ENCODE results near the gene IGSF6. TPM values are rescaled to one million over a fixed set of nuclear protein-coding genes. Genes with fewer than 3 reads are reported as not detected.

Gene IGSF6
- total and polyA plus RNA-seq, 2 of the 4 experiments (the other 2 are of a cell fraction) = not detected

GRCh38 chr16:21628121-21628726, 24.2 kb downstream of the IGSF6 start:
- H2AK9ac ChIP-seq (replicated peaks; ENCODE audit: low read depth, low read length, poor library complexity) = no peak overlapping the region
- H4K20me1 ChIP-seq (ENCODE audit: insufficient read depth, low read length) = no peaks in the 10 kb centered on the region
- H2BK15ac ChIP-seq (ENCODE audit: low read depth, low read length) = no peak overlapping the region
- H4K8ac ChIP-seq (ENCODE audit: low read depth in 2 of 2, low read length in 2 of 2) = no peak overlapping the region
- peaks cover 11% of the 10 kb centered on the region for H3K36me3 ChIP-seq (ENCODE audit: control insufficient read depth, insufficient read depth, low read length)
- no peak overlapping the region for H2BK5ac ChIP-seq (ENCODE audit: low read depth, low read length, poor library complexity, severe bottlenecking)
- no peak overlapping the region for H4K5ac ChIP-seq (ENCODE audit: low read depth, low read length)
- POLR2A ChIA-PET (ENCODE audit: unreplicated experiment) = no interaction called here
- H3K27ac ChIP-seq (ENCODE audit: insufficient read depth, low read length) = no peak overlapping the region
- no peak for TF ChIP-seq FOS (IDR thresholded peaks at IDR 0.05; ENCODE audit: low read depth, low read length)
- TF ChIP-seq MAFK (IDR thresholded peaks at IDR 0.05; ENCODE audit: low read depth, low read length) = no peak
- no peak for TF ChIP-seq ELK1 (IDR thresholded peaks at IDR 0.05; ENCODE audit: borderline replicate concordance, low read depth, low read length)
- TF ChIP-seq CHD1 (IDR thresholded peaks at IDR 0.05; ENCODE audit: low read depth, low read length) = no peak
- TF ChIP-seq MXI1 (IDR thresholded peaks at IDR 0.05; ENCODE audit: borderline replicate concordance, low read depth, low read length) = no peak
- CTCF ChIA-PET = no interaction called here
- H3K14ac ChIP-seq (replicated peaks; ENCODE audit: low read depth, low read length) = no peak overlapping the region
- BruUV-seq (replicated peaks) = no TSS peak
- H2BK120ac ChIP-seq (ENCODE audit: low read depth, low read length) = no peak overlapping the region
- DNase-seq (no peak), ATAC-seq (ENCODE audit: low read depth) (no peak)
- no peak overlapping the region for H4K91ac ChIP-seq (ENCODE audit: insufficient read depth, low read depth, low read length)
- no CpG with 5 or more reads among the region's 5 CpGs for WGBS, 2 experiments (ENCODE audit: extremely low coverage in 2 of 2, insufficient read length in 1 of 2)
- peaks cover 14 to 38% of the 10 kb centered on the region in 2 experiments for H3K79me1 ChIP-seq (ENCODE audit: low read depth in 1 of 2, low read length in 2 of 2)
- H3K9me1 ChIP-seq (ENCODE audit: insufficient read depth, low read length) = no peaks in the 10 kb centered on the region
- peak overlapping the region; percentile 74; the same call in 1 of the 2 replicates for H2BK20ac ChIP-seq (ENCODE audit: low read depth, low read length)
- no peak overlapping the region for H2AFZ ChIP-seq (replicated peaks; ENCODE audit: low read length, poor library complexity)
- no peak overlapping the region for H3K9ac ChIP-seq (ENCODE audit: low read depth, low read length)
- no peak overlapping the region for H3K4ac ChIP-seq (ENCODE audit: low read depth, low read length)
- H3K9me3 ChIP-seq (ENCODE audit: control insufficient read depth, insufficient read depth, low read length) = no peaks in the 10 kb centered on the region
- intact Hi-C loops (cut with micrococcal nuclease) (no loop called here), dilution Hi-C loops (cut with HindIII; ENCODE audit: low sequenced_read_pairs, unreplicated experiment) (no loop called here), in situ Hi-C loops (cut with MboI; ENCODE audit: low sequenced_read_pairs) (no loop called here)
- H3K27me3 ChIP-seq (ENCODE audit: control insufficient read depth, insufficient read depth, low read length) = no peaks in the 10 kb centered on the region
- H3K4me2 ChIP-seq (ENCODE audit: low read depth, low read length) = no peak overlapping the region
- peaks cover 4% of the 10 kb centered on the region; the same call in 1 of the 2 replicates for H3K4me1 ChIP-seq (ENCODE audit: control insufficient read depth, insufficient read depth, low read length)
- no peak overlapping the region for H3K56ac ChIP-seq (ENCODE audit: extremely low read depth, insufficient read depth, low read length)
- H3K23ac ChIP-seq (ENCODE audit: low read depth, low read length) = no peak overlapping the region
- H3K4me3 ChIP-seq (ENCODE audit: insufficient read depth, low read depth, low read length) = no peak overlapping the region
- no peak overlapping the region for H2AK5ac ChIP-seq (ENCODE audit: low read depth, low read length)
- no peak overlapping the region for H3K18ac ChIP-seq (ENCODE audit: low read depth, low read length)

Data from IMR-90 (cell line).